Body of pancreas (tissue), 4 donors: Measurements from ENCODE around the gene ZNF282. TPM values are rescaled to one million over a fixed set of nuclear protein-coding genes. Genes with fewer than 3 reads are reported as not detected.

Experiments
- ATAC-seq: fragments of 150-250 bp; one replicate; pipeline ENCODE4 v1.9.1; 2016
- DNase-seq, 4 donors: peaks; one replicate each; pipeline ENCODE4 v3.0.0-alpha.2; 2019
- H3K27ac ChIP-seq, 4 donors: fragments of 200-600 bp; sonication (generic); 1 replicate in 3 of 4; 2 replicates in 1 of 4; pipeline versions ENCODE4 v1.5.1 to v1.6.1; 2016 to 2019; ENCODE audit warnings: mild to moderate bottlenecking in 1 of 4, mixed read lengths in 1 of 4, moderate library complexity in 1 of 4
- H3K27me3 ChIP-seq, 2 donors: fragments of 200-600 bp; sonication (generic); one replicate each; pipeline ENCODE4 v1.6.0; 2016; ENCODE audit warnings: mild to moderate bottlenecking in 1 of 2
- H3K36me3 ChIP-seq, 2 donors: fragments of 200-600 bp; sonication (generic); replicated peaks in 1 of 2; 2 replicates each; pipeline ENCODE4 v1.5.1; 2016; ENCODE audit warnings: low read depth in 2 of 2; ENCODE audit not compliant: insufficient read depth in 1 of 2
- H3K4me1 ChIP-seq: fragments of 200-600 bp; sonication (generic); one replicate; pipeline ENCODE4 v1.6.0; 2016
- H3K4me3 ChIP-seq, 2 donors: fragments of 200-600 bp; sonication (generic); 1 replicate in 1 of 2; 2 replicates in 1 of 2; pipeline ENCODE4 v1.5.1; 2016 to 2019
- H3K9me3 ChIP-seq, 3 donors: fragments of 200-600 bp; sonication (generic); 1 replicate in 2 of 3; 2 replicates in 1 of 3; pipeline ENCODE4 v1.5.1; 2016
- CTCF ChIP-seq, 7 experiments: fragments of 450-650 bp in 4 of 7; fragments of 200-600 bp in 3 of 7; sonication (generic) in 3 of 7; IDR thresholded peaks; one replicate each; pipeline ENCODE4 v1.5.1; 2016 to 2019; ENCODE audit warnings: antibody characterized with exemption in 7 of 7
- POLR2A ChIP-seq, 3 donors: fragments of 450-650 bp; IDR thresholded peaks; one replicate each; pipeline ENCODE4 v1.6.1; 2016; ENCODE audit warnings: antibody characterized with exemption in 3 of 3, mild to moderate bottlenecking in 2 of 3
- WGBS, 2 donors: methylation state at CpG; one replicate each; pipeline ENCODE4 v1.1.5; 2017; 5-methylcytosine and 5-hydroxymethylcytosine counted together
- intact Hi-C: fragments of 100-400 bp; cut with DNase I; formaldehyde crosslinking; loops from one replicate; pipeline ENCODE4 v1.15.1; 2023
- total RNA-seq, 2 donors: library from RNA; depleted of rRNA; stranded (reverse); fragments of >200 nt; gene quantifications; one replicate each; pipeline ENCODE4 v1.1.0, GENCODE V29; 2016

Gene ZNF282
- total RNA-seq: 10 to 100 TPM; 12.7 to 28.0 TPM

DNA sequence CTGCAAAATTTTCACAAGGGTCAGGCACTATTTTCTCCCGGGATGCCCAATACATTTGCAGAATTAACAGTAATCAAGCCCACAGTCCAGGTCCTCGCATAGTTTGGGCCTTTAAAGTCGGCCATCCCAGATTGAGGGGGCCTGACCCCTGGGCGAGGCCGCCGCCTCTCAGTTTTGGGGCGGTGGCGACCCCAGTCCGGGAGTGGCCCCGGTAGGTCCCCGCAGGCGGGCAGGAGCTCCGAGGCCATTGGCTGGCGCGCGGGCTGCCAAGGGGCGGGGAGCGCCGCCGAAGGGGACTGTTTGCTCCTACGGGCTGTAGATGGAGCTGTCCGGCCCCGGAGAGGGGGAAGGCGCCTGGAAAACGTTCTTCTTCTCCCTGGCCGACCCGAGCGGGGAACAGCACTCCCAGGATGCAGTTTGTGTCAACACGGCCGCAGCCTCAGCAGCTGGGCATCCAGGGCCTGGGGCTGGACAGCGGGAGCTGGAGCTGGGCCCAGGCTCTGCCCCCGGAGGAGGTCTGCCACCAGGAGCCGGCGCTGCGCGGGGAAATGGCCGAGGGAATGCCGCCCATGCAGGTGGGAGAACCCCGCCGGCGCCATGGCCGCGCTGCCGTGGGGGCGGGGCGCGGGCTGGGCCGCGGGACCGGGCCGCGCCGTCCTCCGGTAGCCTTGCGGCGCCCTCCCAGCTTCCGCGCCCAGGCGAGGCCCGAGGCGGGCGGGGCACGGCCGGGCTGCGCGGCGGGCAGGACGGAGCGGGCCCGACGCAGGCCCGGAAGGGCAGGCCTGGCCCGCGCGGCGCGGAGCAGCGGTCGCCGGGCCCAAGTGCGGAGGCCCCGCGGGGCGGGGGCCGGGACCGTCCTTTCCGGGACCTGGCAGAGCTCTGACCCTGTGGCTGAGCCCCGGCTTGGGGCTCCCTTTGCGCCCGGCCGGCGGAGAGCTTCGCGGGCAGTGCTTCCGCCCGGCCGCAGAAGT is at the start of gene ZNF282:
Gene ZNF282, plus strand, starts transcription at position 367 of the 971 bp plus-strand sequence. Its CDS starts 44 bp downstream, at position 411.
- 0% methylated on average over 3 to 90 of the region's 97 CpGs for WGBS, 2 donors
- TF ChIP-seq CTCF (IDR thresholded peaks at IDR 0.05) (peak; percentile 54 to 86 (median 77)), POLR2A (IDR thresholded peaks at IDR 0.05) (peak; percentile 48 to 80 (median 74))
- intact Hi-C loops: no loop called here

GRCh38 chr7:149147072-149147751 is 48.1 kb upstream of the ZNF282 start, which contains the start of gene ZNF398:
TSS of gene ZNF398 (plus strand) at chr7:149147453. CDS start at chr7:149147743, 290 bp downstream.
- DNase-seq (peak; percentile 71 to 80 (median 74)), ATAC-seq (peak; percentile 91)
- H3K36me3 ChIP-seq: no peaks in the 10 kb centered on the region
- intact Hi-C loops: no loop called here
- WGBS, 2 donors: 0 to 1% methylated on average over 8 to 76 of the region's 79 CpGs
- H3K4me1 ChIP-seq: peaks cover 48% of the 10 kb centered on the region
- TF ChIP-seq CTCF (IDR thresholded peaks at IDR 0.05) (peak; percentile 50 to 99 (median 85)), POLR2A (IDR thresholded peaks at IDR 0.05) (peak; percentile 45 to 51 (median 50))
- H3K27ac ChIP-seq: peak within 1 kb of the TSS; percentile 65 to 94 (median 88)
- no peaks in the 10 kb centered on the region for H3K9me3 ChIP-seq
- peak within 1 kb of the TSS; percentile 58 to 82 for H3K4me3 ChIP-seq
- no peaks in the 10 kb centered on the region for H3K27me3 ChIP-seq

More for the DNA sequence above, at the start of gene ZNF282:
- H3K4me3 ChIP-seq: peak within 1 kb of the TSS; percentile 48 to 88
- H3K27me3 ChIP-seq: no peaks in the 10 kb centered on the region
- H3K9me3 ChIP-seq: no peaks in the 10 kb centered on the region
- peak within 1 kb of the TSS; percentile 64 to 94 (median 88) for H3K27ac ChIP-seq
- H3K4me1 ChIP-seq: peaks cover 24% of the 10 kb centered on the region
- ATAC-seq (peak; percentile 95), DNase-seq (peak; percentile 91 to 95 (median 93))
- H3K36me3 ChIP-seq: peaks cover 11 to 16% of the 10 kb centered on the region in 2 donors

DNA sequence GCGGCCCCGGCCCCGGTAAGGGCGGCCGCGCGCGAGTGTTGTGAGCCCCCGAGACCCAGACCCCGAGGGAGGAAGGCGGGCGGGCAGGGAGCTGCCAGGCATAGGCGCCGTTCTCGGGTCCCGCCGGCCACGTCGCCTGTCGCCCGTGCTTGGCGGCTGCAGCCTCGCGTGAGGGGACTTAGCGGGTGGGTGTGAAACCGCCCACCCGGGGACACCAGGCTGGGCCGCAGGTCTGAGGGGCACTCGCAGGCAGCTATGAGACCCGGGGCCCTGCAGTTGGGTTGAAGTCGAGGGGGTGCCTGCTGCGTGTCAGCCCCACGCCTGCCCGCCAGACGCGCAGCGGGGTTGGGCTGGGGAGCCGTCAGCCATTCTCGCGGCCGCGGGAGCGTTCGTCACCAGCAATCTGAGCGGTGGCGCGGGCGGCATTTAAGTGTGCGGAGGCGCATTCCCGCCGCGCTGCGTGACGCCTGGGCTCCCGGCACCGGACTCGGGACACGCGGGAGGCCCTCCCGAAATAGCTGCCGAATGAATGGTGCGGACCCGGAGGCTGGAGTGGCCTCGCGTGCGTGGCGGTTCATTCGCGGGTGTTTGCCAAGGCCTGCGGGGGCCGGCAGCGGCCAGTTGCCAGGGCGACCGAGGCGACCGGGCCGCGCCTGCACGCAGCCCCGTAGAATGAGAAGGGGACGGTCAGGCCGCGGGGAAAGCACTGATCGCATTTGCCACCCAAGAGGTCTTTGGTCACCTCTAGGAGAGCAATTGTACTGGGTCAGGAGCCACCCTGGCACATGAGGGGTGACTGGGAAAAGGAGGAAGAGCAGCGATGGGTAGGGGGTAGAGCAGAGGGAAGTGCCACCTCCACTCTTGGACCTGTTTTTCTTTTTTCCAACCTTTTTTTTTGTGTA is 47.3 kb upstream of the ZNF282 start:
- intact Hi-C loops: no loop called here
- DNase-seq: peak; percentile 54 to 68 (median 62)
- 0 to 2% methylated on average over 25 to 82 of the region's 86 CpGs for WGBS, 2 donors
- ATAC-seq: peak; percentile 52
- peak overlapping the region; percentile 58 to 82 for H3K4me3 ChIP-seq
- no peaks in the 10 kb centered on the region for H3K27me3 ChIP-seq
- TF ChIP-seq CTCF (IDR thresholded peaks at IDR 0.05): no peak
- peak in 2 of 3 donors; percentile 41 to 51 for TF ChIP-seq POLR2A (IDR thresholded peaks at IDR 0.05)
- H3K9me3 ChIP-seq: no peaks in the 10 kb centered on the region
- no peaks in the 10 kb centered on the region for H3K36me3 ChIP-seq
- H3K27ac ChIP-seq: peak overlapping the region; percentile 65 to 94 (median 88)
- peaks cover 48% of the 10 kb centered on the region for H3K4me1 ChIP-seq

DNA sequence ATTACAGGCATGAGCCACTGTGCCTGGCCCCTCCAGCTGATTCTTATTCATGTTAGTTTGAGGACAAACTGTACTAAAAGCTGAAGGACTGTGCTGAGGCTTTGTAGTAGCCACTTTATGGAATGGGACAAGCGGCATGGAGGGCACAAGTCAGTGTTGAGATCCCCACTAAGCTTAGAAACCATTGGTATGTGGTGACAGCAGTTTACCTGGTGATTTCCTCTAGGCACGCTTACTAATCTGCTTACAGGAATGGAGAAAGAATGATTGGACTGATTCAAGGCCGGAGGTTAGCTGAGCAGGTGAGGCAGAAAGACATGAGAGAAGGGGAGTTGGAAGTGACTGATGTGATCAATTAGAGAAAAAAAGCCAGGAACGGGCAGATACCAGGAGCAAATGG is 44.4 kb upstream of the ZNF282 start:
- DNase-seq: no peak
- ATAC-seq: no peak
- Histone ChIP-seq H3K36me3 (peaks cover 0 to 2% of the 10 kb centered on the region in 2 donors), H3K27ac (peak overlapping the region in 1 of 4 donors; percentile 12), H3K27me3 (no peaks in the 10 kb centered on the region), H3K9me3 (no peaks in the 10 kb centered on the region), H3K4me1 (peaks cover 35% of the 10 kb centered on the region), H3K4me3 (no peak overlapping the region)
- 22 to 29% methylated on average over 4 of the region's 4 CpGs for WGBS, 2 donors
- no peak for TF ChIP-seq POLR2A (IDR thresholded peaks at IDR 0.05)
- TF ChIP-seq CTCF (IDR thresholded peaks at IDR 0.05): no peak
- intact Hi-C loops: no loop called here
